HAP-1 (cell line): ENCODE data around the gene DUSP16.
A peak's percentile ranks its signal among the peaks of the same experiment; 100 is the strongest.
"Not testable (repeated sequence)": the region's sequence is repeated elsewhere in the genome, so short reads cannot be mapped to it uniquely, and the experiment has no call there.

Experiments
- DNase-seq, 2 experiments: peaks; one replicate each; pipeline ENCODE4 v3.0.0-alpha.2; 2016 to 2020; ENCODE audit warnings: low spot score in 2 of 2
- H3K27me3 ChIP-seq: fragments of 250-450 bp; sonication (Bioruptor Pico); 2 replicates; pipeline ENCODE4 v1.5.1; 2020; ENCODE audit warnings: low read depth, mild to moderate bottlenecking, moderate library complexity
- H3K36me3 ChIP-seq: fragments of 250-450 bp; sonication (Bioruptor Pico); replicated peaks from 2 replicates; pipeline ENCODE4 v1.5.1; 2020; ENCODE audit warnings: mild to moderate bottlenecking
- H3K4me1 ChIP-seq: fragments of 250-450 bp; sonication (Bioruptor Pico); 2 replicates; pipeline ENCODE4 v1.5.1; 2020; ENCODE audit warnings: mild to moderate bottlenecking
- H3K4me3 ChIP-seq: fragments of 250-450 bp; sonication (Bioruptor Pico); 2 replicates; pipeline ENCODE4 v1.5.1; 2020; ENCODE audit warnings: mild to moderate bottlenecking, moderate library complexity
- H3K9me3 ChIP-seq: fragments of 250-450 bp; sonication (Bioruptor Pico); 2 replicates; pipeline ENCODE4 v1.5.1; 2020; ENCODE audit warnings: mild to moderate bottlenecking, moderate library complexity
- in situ Hi-C: fragments of 300-500 bp; cut with MboI; formaldehyde crosslinking; loops from 3 replicates; pipeline ENCODE4 v1.14.3; 2020; ENCODE audit warnings: low sequenced_read_pairs, inconsistent platforms, mixed read lengths

The DUSP16 gene

GRCh38 chr12:12502130-12502814 lies 60.4 kb downstream of the DUSP16 start:
- H3K27me3 ChIP-seq, H3K36me3 ChIP-seq, DNase-seq, H3K4me3 ChIP-seq, H3K9me3 ChIP-seq, in situ Hi-C loops: not testable (repeated sequence)
- H3K4me1 ChIP-seq, result peaks cover 48% of the 10 kb centered on the region

- peaks cover 3% of the 10 kb centered on the region for H3K36me3 ChIP-seq
- no peaks in the 10 kb centered on the region for H3K9me3 ChIP-seq
- peak; percentile 60 to 95 for DNase-seq
- no peaks in the 10 kb centered on the region for H3K27me3 ChIP-seq
- in situ Hi-C loops, result no loop called here
- H3K4me1 ChIP-seq, result peaks cover 48% of the 10 kb centered on the region
- no peak overlapping the region for H3K4me3 ChIP-seq
Measured at GRCh38 chr12:12501121-12501520, 61.5 kb downstream of the DUSP16 start.

GRCh38 chr12:12499909-12500604 lies 62.6 kb downstream of the DUSP16 start:
- Histone ChIP-seq H3K36me3 (peaks cover 3% of the 10 kb centered on the region), H3K4me3 (no peak overlapping the region), H3K4me1 (peaks cover 47% of the 10 kb centered on the region), H3K27me3 (no peaks in the 10 kb centered on the region), H3K9me3 (no peaks in the 10 kb centered on the region)
- DNase-seq, result no peak
- in situ Hi-C loops, result no loop called here

- no peak overlapping the region for H3K4me3 ChIP-seq
- no peaks in the 10 kb centered on the region for H3K27me3 ChIP-seq
- DNase-seq, result no peak
- peaks cover 3% of the 10 kb centered on the region for H3K36me3 ChIP-seq
- in situ Hi-C loops, result no loop called here
- H3K9me3 ChIP-seq, result no peaks in the 10 kb centered on the region
- peaks cover 47% of the 10 kb centered on the region for H3K4me1 ChIP-seq
Measured at GRCh38 chr12:12498210-12498609, 64.5 kb downstream of the DUSP16 start.

- Histone ChIP-seq H3K4me1 (peaks cover 31% of the 10 kb centered on the region), H3K4me3 (no peak overlapping the region), H3K36me3 (peaks cover 3% of the 10 kb centered on the region), H3K27me3 (no peaks in the 10 kb centered on the region), H3K9me3 (no peaks in the 10 kb centered on the region)
- in situ Hi-C loops, result no loop called here
- DNase-seq, result no peak
Measured at GRCh38 chr12:12495536-12495935, 67.1 kb downstream of the DUSP16 start.

- Histone ChIP-seq H3K36me3 (peaks cover 8% of the 10 kb centered on the region; the same call in 1 of the 2 replicates), H3K4me1 (peaks cover 23% of the 10 kb centered on the region), H3K4me3 (no peak overlapping the region), H3K9me3 (no peaks in the 10 kb centered on the region), H3K27me3 (no peaks in the 10 kb centered on the region)
- DNase-seq, result no peak
- in situ Hi-C loops, result no loop called here
Measured at GRCh38 chr12:12492547-12492946, 70.1 kb downstream of the DUSP16 start.

- in situ Hi-C loops, result no loop called here
- no peaks in the 10 kb centered on the region for H3K9me3 ChIP-seq
- peaks cover 14% of the 10 kb centered on the region for H3K4me1 ChIP-seq
- no peak overlapping the region for H3K4me3 ChIP-seq
- H3K36me3 ChIP-seq, result peaks cover 8% of the 10 kb centered on the region
- H3K27me3 ChIP-seq, result no peaks in the 10 kb centered on the region
- DNase-seq, result no peak
Measured at GRCh38 chr12:12491606-12492005, 71.1 kb downstream of the DUSP16 start.

- H3K4me1 ChIP-seq, result no peaks in the 10 kb centered on the region
- H3K27me3 ChIP-seq, result no peaks in the 10 kb centered on the region
- peaks cover 18% of the 10 kb centered on the region for H3K36me3 ChIP-seq
- in situ Hi-C loops, result no loop called here
- no peak overlapping the region for H3K4me3 ChIP-seq
- DNase-seq, result no peak
- H3K9me3 ChIP-seq, result no peaks in the 10 kb centered on the region
Measured at GRCh38 chr12:12488823-12489550, 73.7 kb downstream of the DUSP16 start.

GRCh38 chr12:12488296-12488695 lies 74.4 kb downstream of the DUSP16 start:
- Histone ChIP-seq H3K27me3 (no peaks in the 10 kb centered on the region), H3K9me3 (no peaks in the 10 kb centered on the region), H3K36me3 (peaks cover 18% of the 10 kb centered on the region), H3K4me3 (no peak overlapping the region), H3K4me1 (no peaks in the 10 kb centered on the region)
- in situ Hi-C loops, result no loop called here
- no peak for DNase-seq

- in situ Hi-C loops, result no loop called here
- no peaks in the 10 kb centered on the region for H3K27me3 ChIP-seq
- H3K4me1 ChIP-seq, result no peaks in the 10 kb centered on the region
- peaks cover 22% of the 10 kb centered on the region for H3K36me3 ChIP-seq
- no peaks in the 10 kb centered on the region for H3K9me3 ChIP-seq
- no peak overlapping the region for H3K4me3 ChIP-seq
- no peak for DNase-seq
Measured at GRCh38 chr12:12487490-12487889, 75.2 kb downstream of the DUSP16 start.

- in situ Hi-C loops, result no loop called here
- H3K36me3 ChIP-seq, result peaks cover 28% of the 10 kb centered on the region
Measured at GRCh38 chr12:12486661-12487240, 75.9 kb downstream of the DUSP16 start.

GRCh38 chr12:12483438-12483837 lies 79.2 kb downstream of the DUSP16 start:
- Histone ChIP-seq H3K36me3 (peaks cover 29% of the 10 kb centered on the region), H3K4me1 (no peaks in the 10 kb centered on the region), H3K4me3 (no peak overlapping the region), H3K9me3 (no peaks in the 10 kb centered on the region), H3K27me3 (no peaks in the 10 kb centered on the region)
- DNase-seq, result no peak
- in situ Hi-C loops, result no loop called here

More at GRCh38 chr12:12486661-12487240, 75.9 kb downstream of the DUSP16 start:
- H3K4me1 ChIP-seq, result no peaks in the 10 kb centered on the region
- H3K4me3 ChIP-seq, result no peak overlapping the region
- H3K9me3 ChIP-seq, result no peaks in the 10 kb centered on the region
- H3K27me3 ChIP-seq, result no peaks in the 10 kb centered on the region
- no peak for DNase-seq

GRCh38 chr12:12482959-12483358 lies 79.7 kb downstream of the DUSP16 start:
- no peak for DNase-seq
- H3K36me3 ChIP-seq, result peaks cover 29% of the 10 kb centered on the region
- H3K4me1 ChIP-seq, result no peaks in the 10 kb centered on the region
- H3K9me3 ChIP-seq, result no peaks in the 10 kb centered on the region
- no peak overlapping the region for H3K4me3 ChIP-seq
- in situ Hi-C loops, result no loop called here
- no peaks in the 10 kb centered on the region for H3K27me3 ChIP-seq
